ENCODE measurements around the gene ATOSB.

ATOSB gene

DNA sequence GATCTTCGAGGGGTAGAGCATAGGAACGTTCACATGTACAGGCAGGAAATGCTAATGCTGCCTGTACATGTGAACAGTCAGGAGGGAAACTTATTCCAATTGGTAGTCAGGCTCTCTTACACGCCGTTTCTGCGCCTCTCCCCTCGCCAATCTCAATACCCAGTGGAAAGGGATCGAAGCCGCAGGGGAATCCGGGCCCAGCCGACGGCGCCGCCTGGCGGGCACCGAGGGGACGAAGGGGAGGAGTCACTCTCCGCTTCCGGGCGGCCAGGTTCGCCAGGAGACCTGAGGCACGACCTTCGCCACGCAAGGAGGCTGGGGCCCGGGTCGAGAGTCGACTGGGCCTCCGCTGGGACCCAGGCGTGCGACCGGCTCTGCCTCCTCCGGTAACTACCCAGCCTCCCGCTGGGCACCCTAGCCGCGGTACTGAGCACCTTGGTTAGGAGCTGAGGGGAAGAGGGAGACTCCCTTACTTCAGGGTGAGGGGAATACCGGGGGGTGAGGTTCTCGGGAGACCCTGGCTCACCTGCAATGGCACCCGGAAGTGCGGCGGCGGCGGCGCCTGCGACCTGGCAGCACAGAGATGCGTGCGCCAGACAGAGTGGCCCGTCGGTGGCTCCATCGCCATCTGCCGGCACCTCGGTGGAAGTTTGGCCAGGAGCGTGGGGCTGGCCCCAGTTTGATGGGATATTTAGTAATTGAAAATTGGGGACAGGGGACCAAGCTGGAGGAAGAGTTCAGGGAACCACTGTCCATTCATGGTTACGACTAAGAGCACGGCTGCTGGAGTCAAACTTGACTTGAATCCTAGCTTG is 19.4 kb downstream of the ATOSB start, which contains the start of gene PIGO:
TSS of gene PIGO (minus strand) at position 557 of the 815 bp plus-strand sequence. CDS start 1,026 bp downstream, outside the sequence.
- in situ Hi-C loops (cut with HindIII; ENCODE audit: low sequenced_read_pairs) = no loop called here

- in situ Hi-C loops (cut with HindIII; ENCODE audit: low sequenced_read_pairs) = no loop called here
Measured at GRCh38 chr9:35091536-35091935, 24.1 kb downstream of the ATOSB start.

GRCh38 chr9:35089434-35089833 is 26.2 kb downstream of the ATOSB start:
- in situ Hi-C loops (cut with HindIII; ENCODE audit: low sequenced_read_pairs) = no loop called here

DNA sequence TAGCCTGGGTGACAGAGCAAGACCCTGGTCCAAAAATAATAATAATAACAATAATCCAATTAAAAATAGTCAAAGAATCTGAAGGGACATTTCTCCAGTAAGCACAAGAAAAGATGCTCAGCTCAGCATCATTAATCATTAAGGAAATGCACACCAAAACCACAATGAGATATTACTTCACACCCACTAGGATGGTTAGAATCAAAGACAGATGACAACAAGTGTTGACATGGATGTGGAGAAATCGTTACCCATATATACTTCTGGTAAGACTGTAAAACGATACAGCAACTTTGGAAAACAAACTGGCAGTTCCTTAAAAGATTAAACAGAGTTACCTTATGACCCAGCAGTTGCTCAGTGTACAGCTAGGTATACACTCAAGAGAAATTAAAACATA is 30.6 kb downstream of the ATOSB start:
- in situ Hi-C loops (cut with HindIII; ENCODE audit: low sequenced_read_pairs) = no loop called here

GRCh38 chr9:35079426-35080341 is 36.0 kb downstream of the ATOSB start, which contains the start of gene FANCG:
TSS of gene FANCG (minus strand) at chr9:35079942. CDS start at chr9:35079524, 418 bp downstream.
- in situ Hi-C loops (cut with HindIII; ENCODE audit: low sequenced_read_pairs) = no loop called here

GRCh38 chr9:35079041-35079425 is 36.6 kb downstream of the ATOSB start:
- in situ Hi-C loops (cut with HindIII; ENCODE audit: low sequenced_read_pairs) = no loop called here

DNA sequence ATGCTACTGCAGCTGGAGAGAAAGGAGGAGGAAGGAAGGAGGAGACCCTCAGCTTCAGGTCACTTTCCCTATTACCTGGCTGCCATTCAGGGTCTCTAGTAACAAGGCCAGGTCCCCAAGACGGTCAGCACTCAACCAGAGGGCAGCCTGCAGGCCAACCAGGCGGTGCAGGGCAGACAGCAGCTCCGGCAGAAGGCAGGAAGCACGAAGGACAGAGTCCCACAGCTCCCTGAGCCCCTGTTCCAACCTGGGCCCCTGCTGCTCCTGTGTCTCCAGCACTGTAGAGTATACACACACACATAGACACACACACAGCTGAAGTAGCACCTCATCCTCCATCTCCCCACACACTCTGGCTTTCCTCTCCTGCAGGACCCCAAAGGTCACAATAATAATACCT is 37.6 kb downstream of the ATOSB start:
- in situ Hi-C loops (cut with HindIII; ENCODE audit: low sequenced_read_pairs) = no loop called here

DNA sequence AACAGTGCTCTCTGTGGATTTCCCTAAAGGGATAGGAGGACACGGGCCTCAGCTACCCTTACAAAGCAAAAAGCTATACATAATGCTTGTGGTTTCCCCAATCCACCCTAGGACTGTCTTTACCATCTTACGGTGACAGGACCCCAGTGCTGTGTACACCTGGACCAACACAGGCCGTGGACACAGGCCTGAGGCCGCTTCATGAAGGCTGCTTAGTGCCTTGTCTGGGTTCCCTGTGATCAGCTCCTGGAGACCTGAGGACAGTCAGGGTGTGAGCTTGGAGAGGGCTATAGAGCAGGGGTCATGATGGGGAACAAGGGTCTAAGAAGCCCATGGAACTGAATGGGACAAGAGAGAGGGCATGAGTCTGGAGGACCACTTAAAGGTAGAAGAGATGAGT is 38.8 kb downstream of the ATOSB start:
- in situ Hi-C loops (cut with HindIII; ENCODE audit: low sequenced_read_pairs) = no loop called here

DNA sequence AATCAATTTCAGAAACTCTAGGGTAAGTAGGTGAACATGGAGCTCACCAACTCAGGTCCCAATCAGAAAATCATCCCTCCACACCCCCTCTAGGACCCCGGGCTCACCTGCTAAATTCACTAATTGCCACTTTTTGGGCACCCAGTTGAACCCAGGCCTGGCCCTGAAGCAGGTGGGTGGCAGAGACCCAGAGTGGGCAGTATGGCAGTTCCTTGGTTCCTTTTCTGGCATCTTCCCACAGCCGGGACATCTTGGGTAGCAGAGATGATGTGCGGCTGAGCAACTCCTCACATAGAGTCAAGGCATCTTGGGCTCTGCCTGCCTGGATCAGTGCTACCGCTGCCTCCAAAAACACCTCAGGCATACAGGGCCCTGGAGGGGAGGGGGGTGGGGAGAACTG is 40.3 kb downstream of the ATOSB start:
- in situ Hi-C loops (cut with HindIII; ENCODE audit: low sequenced_read_pairs) = no loop called here

DNA sequence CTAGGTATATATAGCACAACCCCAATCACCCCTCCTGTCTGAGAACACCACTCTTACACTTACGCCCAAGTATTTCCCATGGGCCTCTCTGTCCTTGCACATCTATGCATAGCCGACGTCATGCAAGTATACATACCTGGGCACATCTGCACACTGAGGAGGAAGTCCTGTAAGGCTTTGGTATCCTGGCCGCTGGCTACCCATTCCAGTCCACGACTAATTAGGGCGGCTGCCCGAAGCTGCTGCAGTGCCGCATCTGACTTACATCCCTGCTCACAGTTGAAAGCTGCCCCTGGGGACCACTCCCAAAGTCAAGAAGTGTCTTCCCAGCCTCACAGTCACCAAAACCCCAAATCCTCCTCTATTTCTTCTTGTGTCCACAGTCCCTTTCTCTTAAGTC is 40.9 kb downstream of the ATOSB start:
- in situ Hi-C loops (cut with HindIII; ENCODE audit: low sequenced_read_pairs) = no loop called here

DNA sequence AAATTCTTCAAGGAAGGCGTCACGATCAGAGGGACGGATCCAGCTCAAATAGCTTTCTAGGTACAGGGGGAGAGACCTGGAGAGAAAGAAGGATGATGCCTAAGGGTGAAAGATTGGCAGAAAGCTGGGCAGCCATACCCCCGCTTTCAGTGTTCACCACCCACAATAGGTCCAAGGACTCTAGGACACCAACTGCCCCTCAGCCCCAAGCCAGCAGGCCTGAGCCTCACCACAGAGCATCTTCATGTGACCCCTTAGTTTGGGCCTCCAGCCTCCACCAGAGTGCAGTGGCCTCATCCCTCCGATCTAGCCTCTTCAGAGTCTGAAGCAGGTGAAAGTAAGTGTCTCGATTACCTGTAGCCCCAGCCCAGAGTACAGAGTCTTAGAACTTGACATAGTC is 41.5 kb downstream of the ATOSB start:
- in situ Hi-C loops (cut with HindIII; ENCODE audit: low sequenced_read_pairs) = no loop called here

GRCh38 chr9:35073279-35073612 is 42.4 kb downstream of the ATOSB start:
- in situ Hi-C loops (cut with HindIII; ENCODE audit: low sequenced_read_pairs) = no loop called here

DNA sequence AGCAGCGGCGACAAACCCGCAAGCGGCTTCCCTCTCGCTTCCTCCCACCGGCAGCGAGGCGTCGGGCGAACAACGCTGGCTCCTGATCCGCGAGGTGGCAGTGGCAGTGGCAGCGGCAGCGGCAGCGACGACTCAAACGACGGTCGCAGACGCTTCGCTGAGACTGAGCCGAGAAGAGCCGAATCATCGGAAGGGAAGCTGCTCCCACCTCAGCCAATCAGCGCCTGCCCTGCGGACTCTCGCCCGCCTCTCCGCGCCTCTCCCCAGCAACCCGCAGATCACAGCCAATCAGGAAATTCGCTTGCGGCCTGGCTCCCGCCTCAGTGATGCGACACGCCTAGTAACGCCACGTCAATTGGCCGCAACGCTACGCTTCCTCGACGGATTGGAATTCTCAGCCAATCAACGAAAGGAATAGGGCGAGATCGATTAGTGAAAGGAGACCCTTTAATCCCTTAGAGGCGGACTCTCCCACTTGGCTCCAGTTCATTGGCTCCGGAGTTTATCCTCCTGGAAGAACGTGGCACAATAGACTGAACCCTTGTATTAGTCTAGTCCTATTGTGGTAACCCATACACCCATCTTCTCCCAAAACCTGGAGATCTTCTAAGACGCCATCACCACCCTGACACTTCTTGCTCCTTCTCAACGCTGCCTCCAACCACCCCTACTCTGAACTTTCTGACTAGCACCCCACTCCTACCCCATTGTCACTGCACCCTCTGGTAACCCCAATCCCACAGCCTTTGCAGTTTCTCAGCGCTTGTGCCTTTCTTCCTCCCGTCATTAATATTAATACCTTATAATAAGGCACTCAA is 43.0 kb downstream of the ATOSB start, which contains the start of gene VCP:
TSS of gene VCP (minus strand) at position 165 of the 818 bp plus-strand sequence. CDS start 272 bp downstream, outside the sequence.
- in situ Hi-C loops (cut with HindIII; ENCODE audit: low sequenced_read_pairs) = no loop called here

DNA sequence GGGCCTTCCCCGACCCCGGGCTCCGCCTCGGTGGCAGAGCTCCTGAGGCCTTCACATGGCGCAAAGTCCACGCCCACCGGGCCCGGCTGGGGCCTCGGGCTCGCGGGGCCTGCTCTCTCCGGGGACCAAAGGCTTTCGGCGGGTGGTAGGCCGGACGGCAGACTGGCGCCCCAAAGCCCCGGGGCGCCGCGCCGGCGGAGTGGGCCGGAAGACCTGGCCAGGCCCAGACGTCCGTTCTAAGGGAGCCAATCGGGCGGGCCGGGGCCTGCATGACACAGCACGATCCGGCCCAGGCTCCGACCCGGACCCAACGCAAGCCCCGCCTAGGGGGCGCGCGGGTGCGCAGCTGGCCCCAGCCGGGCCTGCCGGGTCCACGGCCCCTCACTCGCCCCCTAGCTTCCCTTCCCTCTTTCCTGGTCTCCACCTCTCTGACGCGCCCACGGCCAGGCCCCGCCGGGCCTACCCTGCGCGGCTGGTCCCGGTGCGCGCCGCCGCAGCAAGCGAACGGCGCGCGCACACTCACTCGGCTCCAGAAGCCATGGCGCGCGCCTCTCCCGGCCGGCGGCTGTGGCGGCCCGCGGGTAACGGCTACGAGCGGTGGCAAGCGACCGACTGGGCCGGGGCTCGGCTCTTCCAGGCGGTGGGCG is 43.7 kb downstream of the ATOSB start:
- in situ Hi-C loops (cut with HindIII; ENCODE audit: low sequenced_read_pairs) = no loop called here

DNA sequence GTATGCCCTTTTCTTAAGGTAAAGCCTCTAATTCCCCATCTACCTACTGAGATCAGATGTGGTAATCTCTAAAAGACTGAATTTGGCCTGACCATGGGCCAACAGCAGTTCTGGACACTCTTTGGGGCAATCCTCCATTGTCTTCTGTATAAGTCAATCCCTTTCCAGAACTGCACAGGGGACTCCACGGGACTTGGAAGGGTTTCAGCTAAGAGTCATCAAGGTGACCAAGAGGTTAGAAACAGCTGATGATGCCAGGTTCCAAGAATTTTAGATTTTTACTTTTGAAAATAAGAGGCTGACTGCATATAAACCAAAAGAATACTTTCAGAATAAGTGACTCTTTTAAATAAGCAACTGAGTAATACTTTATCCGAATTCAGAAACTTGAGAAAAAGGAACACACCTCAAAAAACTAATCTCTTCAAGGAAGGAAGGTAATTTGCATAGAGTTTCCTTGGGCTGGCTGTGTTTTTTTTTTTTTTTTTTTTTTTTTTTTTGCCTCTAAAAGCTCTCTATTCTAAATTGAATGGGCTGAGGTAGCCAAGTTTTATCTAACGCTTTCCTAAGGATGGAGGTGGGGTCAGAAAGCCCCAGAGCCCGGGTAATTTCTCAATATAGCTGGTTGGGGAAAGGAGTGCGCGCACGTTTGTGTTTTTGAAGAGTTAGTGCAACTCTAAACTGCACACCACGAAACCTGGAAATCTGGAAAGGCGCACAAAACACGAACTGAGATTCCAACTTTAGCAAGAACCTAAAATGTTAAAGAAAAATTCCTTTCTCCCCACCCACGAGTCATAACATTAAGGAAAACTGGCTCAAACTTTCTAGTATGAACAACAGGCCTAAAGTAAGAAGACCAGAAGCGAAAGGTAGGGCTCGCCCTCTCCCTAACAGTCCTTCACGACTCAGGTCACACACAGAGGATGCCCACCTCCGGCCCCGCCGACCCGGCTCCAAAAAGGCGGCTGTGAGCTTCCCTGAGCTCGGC is 44.5 kb downstream of the ATOSB start:
- in situ Hi-C loops (cut with HindIII; ENCODE audit: low sequenced_read_pairs) = no loop called here

GRCh38 chr9:35069020-35069419 is 46.6 kb downstream of the ATOSB start:
- in situ Hi-C loops (cut with HindIII; ENCODE audit: low sequenced_read_pairs) = no loop called here

DNA sequence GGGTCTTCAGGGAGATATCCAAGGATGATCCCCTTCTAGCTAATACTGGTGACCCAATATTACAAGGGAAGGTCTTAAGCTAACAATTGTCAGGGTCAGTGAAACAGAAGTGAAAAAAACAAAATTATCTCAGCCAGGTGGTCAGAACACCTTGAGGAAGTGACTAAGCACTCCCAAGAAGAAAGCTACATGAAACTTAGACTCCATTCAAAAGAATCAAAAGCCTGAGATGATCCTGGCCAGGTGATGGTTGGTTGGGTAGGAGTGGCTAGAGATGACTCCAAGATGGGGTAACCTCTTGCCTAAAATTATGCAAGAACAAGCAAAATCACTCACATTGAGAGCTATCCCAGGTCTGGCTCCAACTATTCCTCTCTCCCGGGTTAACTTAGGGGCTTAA is 48.6 kb downstream of the ATOSB start:
- in situ Hi-C loops (cut with HindIII; ENCODE audit: low sequenced_read_pairs) = no loop called here

DNA sequence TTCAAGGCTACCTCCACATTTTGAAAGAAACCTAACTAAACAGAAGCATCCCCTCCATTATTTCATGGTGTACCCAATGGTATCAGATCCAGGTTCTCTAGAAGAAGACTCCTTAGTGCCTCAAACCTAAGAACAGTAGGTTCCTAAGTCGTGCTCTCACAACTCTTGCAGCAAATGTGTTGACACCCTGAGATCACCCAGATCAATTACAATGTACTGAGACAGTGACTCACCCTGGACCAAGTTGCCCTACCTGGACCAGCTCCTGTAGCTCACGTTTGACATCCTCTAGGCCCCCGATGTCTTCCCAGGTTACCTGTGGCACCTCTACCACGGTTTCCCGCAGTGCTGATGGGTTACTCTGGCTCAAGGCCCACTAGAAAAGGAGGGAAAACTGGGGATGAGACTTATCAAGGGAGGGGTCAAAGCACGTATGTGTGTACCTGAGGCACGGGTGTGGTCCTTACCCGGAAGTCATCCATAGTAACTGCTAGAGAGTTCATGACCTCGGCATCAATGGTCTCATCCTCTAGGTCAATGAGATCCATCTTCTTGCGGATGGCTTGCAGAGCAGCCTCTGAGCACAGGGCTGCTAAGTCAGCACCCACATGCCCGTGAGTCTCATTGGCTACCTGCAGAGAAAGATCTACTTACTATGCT is 55.0 kb downstream of the ATOSB start:
- in situ Hi-C loops (cut with HindIII; ENCODE audit: low sequenced_read_pairs) = no loop called here

GRCh38 chr9:35059438-35059837 is 56.2 kb downstream of the ATOSB start:
- in situ Hi-C loops (cut with HindIII; ENCODE audit: low sequenced_read_pairs) = no loop called here
